NCI-H2107 (cell line): Measurements from ENCODE around the gene MLH1.
"Not testable (repeated sequence)": the region's sequence is repeated elsewhere in the genome, so short reads cannot be mapped to it uniquely, and the experiment has no call there.

Source experiments
- DNase-seq: peaks from one replicate; lab custom pipeline; 2025; lab: John Stamatoyannopoulos, UW

Gene MLH1

GRCh38 chr3:37039161-37039846 is 46.0 kb downstream of the MLH1 start:
- no peak for DNase-seq

GRCh38 chr3:37040231-37040630 is 46.9 kb downstream of the MLH1 start:
- DNase-seq: no peak

GRCh38 chr3:37041546-37042195 is 48.4 kb downstream of the MLH1 start:
- no peak for DNase-seq

GRCh38 chr3:37042712-37043111 is 49.4 kb downstream of the MLH1 start:
- DNase-seq: not testable (repeated sequence)

GRCh38 chr3:37050282-37050681 is 57.0 kb downstream of the MLH1 start:
- DNase-seq: no peak

- no peak for DNase-seq
Measured at GRCh38 chr3:37052860-37053259, 59.5 kb downstream of the MLH1 start.

GRCh38 chr3:37053337-37053736 is 60.0 kb downstream of the MLH1 start:
- DNase-seq: no peak

GRCh38 chr3:37053753-37054152 is 60.4 kb downstream of the MLH1 start:
- DNase-seq: no peak

- no peak for DNase-seq
Measured at GRCh38 chr3:37054370-37054769, 61.1 kb downstream of the MLH1 start.

GRCh38 chr3:37055077-37055476 is 61.8 kb downstream of the MLH1 start:
- not testable (repeated sequence) for DNase-seq

GRCh38 chr3:37056826-37057225 is 63.5 kb downstream of the MLH1 start:
- no peak for DNase-seq

- no peak for DNase-seq
Measured at GRCh38 chr3:37058117-37058516, 64.8 kb downstream of the MLH1 start.

GRCh38 chr3:37064747-37065146 is 71.4 kb downstream of the MLH1 start:
- no peak for DNase-seq

GRCh38 chr3:37067577-37067976 is 74.3 kb downstream of the MLH1 start:
- DNase-seq: no peak

- no peak for DNase-seq
Measured at GRCh38 chr3:37068031-37068430, 74.7 kb downstream of the MLH1 start.

GRCh38 chr3:37071921-37072320 is 78.6 kb downstream of the MLH1 start:
- DNase-seq: no peak

- DNase-seq: no peak
Measured at GRCh38 chr3:37072892-37073291, 79.6 kb downstream of the MLH1 start.

- DNase-seq: no peak
Measured at GRCh38 chr3:37074178-37074577, 80.9 kb downstream of the MLH1 start.

- no peak for DNase-seq
Measured at GRCh38 chr3:37075955-37076354, 82.6 kb downstream of the MLH1 start.

GRCh38 chr3:37082317-37082716 is 89.0 kb downstream of the MLH1 start:
- no peak for DNase-seq

GRCh38 chr3:37086918-37087317 is 93.6 kb downstream of the MLH1 start:
- DNase-seq: no peak

- DNase-seq: no peak
Measured at GRCh38 chr3:37087870-37088269, 94.6 kb downstream of the MLH1 start.

- no peak for DNase-seq
Measured at GRCh38 chr3:37092484-37092883, 99.2 kb downstream of the MLH1 start.

GRCh38 chr3:37093481-37093880 is 100.2 kb downstream of the MLH1 start:
- DNase-seq: no peak
